HepG2 (cell line): ENCODE results near the gene ANKRD1.

Experiments used
- CREB3 ChIP-seq: sonication (generic); formaldehyde crosslinking; IDR thresholded peaks from 2 replicates; pipeline ENCODE4 v1.5.0; 2020; ENCODE audit warnings: missing genetic modification reagents
- EP300 ChIP-seq, 3 experiments: sonication (generic) in 1 of 3; formaldehyde crosslinking in 1 of 3; IDR thresholded peaks; 2 replicates each; pipeline versions ENCODE4 v1.5.1 to v1.6.1; 2011 to 2020; ENCODE audit warnings: low read depth in 2 of 3, low read length in 2 of 3, borderline replicate concordance in 1 of 3, improper control_type of control experiment in 1 of 3, mild to moderate bottlenecking in 1 of 3, missing genetic modification reagents in 1 of 3, moderate library complexity in 1 of 3
- FOXA3 ChIP-seq: IDR thresholded peaks from 2 replicates; pipeline ENCODE4 v1.6.1; 2016; ENCODE audit warnings: missing genetic modification reagents, missing compliant biosample characterization
- GATAD2A ChIP-seq: IDR thresholded peaks from 2 replicates; pipeline ENCODE4 v1.6.1; 2016
- HES4 ChIP-seq: sonication (generic); formaldehyde crosslinking; IDR thresholded peaks from 2 replicates; pipeline ENCODE4 v1.9.0; 2021; ENCODE audit warnings: mild to moderate bottlenecking, missing genetic modification reagents, borderline replicate concordance
- JUND ChIP-seq: sonication (generic); formaldehyde crosslinking; IDR thresholded peaks from 2 replicates; pipeline ENCODE4 v1.8.0; 2022; ENCODE audit warnings: mild to moderate bottlenecking, missing genetic modification reagents
- KLF9 ChIP-seq: IDR thresholded peaks from 2 replicates; pipeline ENCODE4 v1.6.1; 2016; ENCODE audit warnings: low read depth
- MXD4 ChIP-seq: IDR thresholded peaks from 2 replicates; pipeline ENCODE4 v1.6.1; 2016; ENCODE audit warnings: mild to moderate bottlenecking, missing biosample characterization, missing genetic modification reagents
- PHF8 ChIP-seq: sonication (generic); formaldehyde crosslinking; IDR thresholded peaks from 2 replicates; pipeline ENCODE4 v1.5.0; 2020; ENCODE audit warnings: missing genetic modification reagents
- ZNF232 ChIP-seq: sonication (generic); formaldehyde crosslinking; IDR thresholded peaks from 2 replicates; pipeline ENCODE4 v1.4.0; 2020; ENCODE audit warnings: missing genetic modification reagents, borderline replicate concordance
- ZNF598 ChIP-seq: sonication (generic); formaldehyde crosslinking; IDR thresholded peaks from 2 replicates; pipeline ENCODE4 v1.5.1; 2020; ENCODE audit warnings: mild to moderate bottlenecking, missing genetic modification reagents, borderline replicate concordance
- TF ChIP-seq, protein P1 (sequence below): sonication (generic); formaldehyde crosslinking; conservative IDR thresholded peaks from 2 replicates; pipeline ENCODE4 v1.5.0; 2020; ENCODE audit warnings: missing genetic modification reagents
- TF ChIP-seq, protein P2 (sequence below): sonication (generic); formaldehyde crosslinking; IDR thresholded peaks from 2 replicates; pipeline ENCODE4 v1.8.1; 2023; ENCODE audit warnings: mild to moderate bottlenecking, missing genetic modification reagents, borderline replicate concordance

DNA sequence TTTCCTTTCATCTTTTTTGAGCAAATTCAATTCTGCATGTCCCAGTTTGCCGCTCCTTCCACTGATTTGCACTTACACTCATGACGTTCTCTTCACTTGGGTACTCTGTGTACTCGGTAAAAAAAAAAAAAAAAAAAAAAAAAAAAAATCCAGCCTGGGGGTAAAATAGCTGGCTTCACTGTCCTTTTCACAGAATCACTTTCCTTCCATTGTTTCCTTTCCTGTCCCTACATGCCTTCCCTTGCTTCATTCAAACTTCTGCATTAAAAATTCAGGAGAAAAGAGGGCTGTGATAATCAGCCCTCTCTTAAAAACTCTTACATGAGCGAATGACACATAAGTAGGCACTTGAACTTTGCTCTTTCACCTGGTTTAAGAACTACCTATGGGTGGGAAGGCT is 8.7 kb downstream of the ANKRD1 start:
- no peak for TF ChIP-seq KLF9 (CRISPR knock-in tag)
- TF ChIP-seq, protein P1, sequence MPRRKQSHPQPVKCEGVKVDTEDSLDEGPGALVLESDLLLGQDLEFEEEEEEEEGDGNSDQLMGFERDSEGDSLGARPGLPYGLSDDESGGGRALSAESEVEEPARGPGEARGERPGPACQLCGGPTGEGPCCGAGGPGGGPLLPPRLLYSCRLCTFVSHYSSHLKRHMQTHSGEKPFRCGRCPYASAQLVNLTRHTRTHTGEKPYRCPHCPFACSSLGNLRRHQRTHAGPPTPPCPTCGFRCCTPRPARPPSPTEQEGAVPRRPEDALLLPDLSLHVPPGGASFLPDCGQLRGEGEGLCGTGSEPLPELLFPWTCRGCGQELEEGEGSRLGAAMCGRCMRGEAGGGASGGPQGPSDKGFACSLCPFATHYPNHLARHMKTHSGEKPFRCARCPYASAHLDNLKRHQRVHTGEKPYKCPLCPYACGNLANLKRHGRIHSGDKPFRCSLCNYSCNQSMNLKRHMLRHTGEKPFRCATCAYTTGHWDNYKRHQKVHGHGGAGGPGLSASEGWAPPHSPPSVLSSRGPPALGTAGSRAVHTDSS (CRISPR knock-in tag): no peak
- TF ChIP-seq, protein P2, sequence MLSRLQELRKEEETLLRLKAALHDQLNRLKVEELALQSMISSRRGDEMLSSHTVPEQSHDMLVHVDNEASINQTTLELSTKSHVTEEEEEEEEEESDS (CRISPR knock-in tag): no peak
- no peak for TF ChIP-seq MXD4 (CRISPR knock-in tag)
- TF ChIP-seq ZNF232 (CRISPR knock-in tag): no peak
- TF ChIP-seq GATAD2A (CRISPR knock-in tag): no peak
- TF ChIP-seq HES4: no peak
- TF ChIP-seq ZNF598 (CRISPR knock-in tag): no peak
- no peak for TF ChIP-seq JUND (CRISPR knock-in tag)
- no peak for TF ChIP-seq EP300 (IDR thresholded peaks at IDR 0.05; ENCODE audit: low read depth in 2 of 2, low read length in 2 of 2)
- TF ChIP-seq EP300 (CRISPR knock-in tag; IDR thresholded peaks at IDR 0.05; ENCODE audit: borderline replicate concordance): no peak
- TF ChIP-seq FOXA3: no peak
- TF ChIP-seq CREB3 (CRISPR knock-in tag): no peak
- no peak for TF ChIP-seq PHF8
